ENCODE results near the gene OR2A7.
"Not testable (repeated sequence)": the region's sequence is repeated elsewhere in the genome, so short reads cannot be mapped to it uniquely, and the experiment has no call there.

GRCh38 chr7:144262128-144262527 is 2.5 kb downstream of the OR2A7 start:
- not testable (repeated sequence) for TF ChIP-seq MAX (IDR thresholded peaks at IDR 0.05; ENCODE audit: low read depth); RAD21 (IDR thresholded peaks at IDR 0.05; ENCODE audit: low read length); TEAD4 (IDR thresholded peaks at IDR 0.05; ENCODE audit: borderline replicate concordance, insufficient read depth)
- TF ChIP-seq, protein P1, sequence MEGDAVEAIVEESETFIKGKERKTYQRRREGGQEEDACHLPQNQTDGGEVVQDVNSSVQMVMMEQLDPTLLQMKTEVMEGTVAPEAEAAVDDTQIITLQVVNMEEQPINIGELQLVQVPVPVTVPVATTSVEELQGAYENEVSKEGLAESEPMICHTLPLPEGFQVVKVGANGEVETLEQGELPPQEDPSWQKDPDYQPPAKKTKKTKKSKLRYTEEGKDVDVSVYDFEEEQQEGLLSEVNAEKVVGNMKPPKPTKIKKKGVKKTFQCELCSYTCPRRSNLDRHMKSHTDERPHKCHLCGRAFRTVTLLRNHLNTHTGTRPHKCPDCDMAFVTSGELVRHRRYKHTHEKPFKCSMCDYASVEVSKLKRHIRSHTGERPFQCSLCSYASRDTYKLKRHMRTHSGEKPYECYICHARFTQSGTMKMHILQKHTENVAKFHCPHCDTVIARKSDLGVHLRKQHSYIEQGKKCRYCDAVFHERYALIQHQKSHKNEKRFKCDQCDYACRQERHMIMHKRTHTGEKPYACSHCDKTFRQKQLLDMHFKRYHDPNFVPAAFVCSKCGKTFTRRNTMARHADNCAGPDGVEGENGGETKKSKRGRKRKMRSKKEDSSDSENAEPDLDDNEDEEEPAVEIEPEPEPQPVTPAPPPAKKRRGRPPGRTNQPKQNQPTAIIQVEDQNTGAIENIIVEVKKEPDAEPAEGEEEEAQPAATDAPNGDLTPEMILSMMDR (IDR thresholded peaks at IDR 0.05) = not testable (repeated sequence)
